GM23338 (cell line): Measurements from ENCODE around the gene ACSBG1.

Experiments
- CREB1 ChIP-seq: fragments of 250-450 bp; sonication (Bioruptor Pico); IDR thresholded peaks from 2 replicates; pipeline ENCODE4 v1.5.0; 2020; ENCODE audit warnings: low read depth, mild to moderate bottlenecking, moderate library complexity
- CTCF ChIP-seq, 2 experiments: fragments of 200-600 bp in 1 of 2; sonication (generic) in 1 of 2; conservative IDR thresholded peaks; 2 replicates each; pipeline versions ENCODE4 v1.5.1 to v1.6.1; 2016 to 2017; ENCODE audit warnings: antibody characterized with exemption in 2 of 2, low read depth in 2 of 2, mild to moderate bottlenecking in 2 of 2, moderate library complexity in 1 of 2
- ETS1 ChIP-seq: IDR thresholded peaks from 2 replicates; pipeline ENCODE4 v1.6.1; 2016; ENCODE audit warnings: antibody characterized with exemption
- EZH2 ChIP-seq: fragments of 200-600 bp; sonication (generic); IDR thresholded peaks from one replicate; pipeline ENCODE4 v1.8.0; 2017; ENCODE audit warnings: antibody characterized with exemption, mild to moderate bottlenecking, low read depth; ENCODE audit not compliant: unreplicated experiment
- EZH2phosphoT487 ChIP-seq: fragments of 200-600 bp; sonication (generic); IDR thresholded peaks from one replicate; pipeline ENCODE4 v1.8.1; 2018; ENCODE audit warnings: antibody characterized with exemption; ENCODE audit not compliant: unreplicated experiment
- JUNB ChIP-seq: IDR thresholded peaks from one replicate; pipeline ENCODE4 v1.6.1; 2016; ENCODE audit warnings: antibody characterized with exemption; ENCODE audit not compliant: unreplicated experiment
- NANOG ChIP-seq: IDR thresholded peaks from 2 replicates; pipeline ENCODE4 v1.6.1; 2016; ENCODE audit warnings: antibody characterized with exemption, borderline replicate concordance
- POLR2AphosphoS5 ChIP-seq: IDR thresholded peaks from 2 replicates; pipeline ENCODE4 v1.6.1; 2016; ENCODE audit warnings: antibody characterized with exemption, low read depth
- REST ChIP-seq: IDR thresholded peaks from one replicate; pipeline ENCODE4 v1.6.1; 2018; ENCODE audit warnings: antibody characterized with exemption; ENCODE audit not compliant: unreplicated experiment
- ZNF114 ChIP-seq: fragments of 250-450 bp; sonication (Bioruptor Pico); IDR thresholded peaks from 2 replicates; pipeline ENCODE4 v1.5.0; 2020; ENCODE audit warnings: mild to moderate bottlenecking, moderate library complexity

- TF ChIP-seq CTCF (conservative IDR thresholded peaks at IDR 0.05; ENCODE audit: low read depth in 2 of 2): no peak
- no peak for TF ChIP-seq EZH2
- TF ChIP-seq POLR2AphosphoS5: no peak
- no peak for TF ChIP-seq JUNB
- no peak for TF ChIP-seq REST
- TF ChIP-seq EZH2phosphoT487: no peak
- TF ChIP-seq ETS1: no peak
- no peak for TF ChIP-seq CREB1
- no peak for TF ChIP-seq ZNF114
- TF ChIP-seq NANOG: no peak
Observed at GRCh38 chr15:78200276-78200930, 34.0 kb downstream of the ACSBG1 start.
